H9 (cell line): ENCODE data around the gene USP40. TPM values are rescaled to one million over a fixed set of nuclear protein-coding genes. Genes with fewer than 3 reads are reported as not detected.
A peak's percentile ranks its signal among the peaks of the same experiment; 100 is the strongest.

Source experiments
- DNase-seq: peaks from one replicate; pipeline ENCODE4 v3.0.0-alpha.2; 2017
- H2AFZ ChIP-seq: one replicate; pipeline ENCODE4 v1.6.1; 2013; ENCODE audit warnings: mild to moderate bottlenecking, low read length, control low read depth, moderate library complexity
- H2AK5ac ChIP-seq: 2 replicates; pipeline ENCODE4 v1.6.1; 2013; ENCODE audit warnings: low read length, control low read depth, mixed read lengths; ENCODE audit not compliant: insufficient read length
- H2BK120ac ChIP-seq: one replicate; pipeline ENCODE4 v1.6.1; 2013; ENCODE audit warnings: low read depth, mild to moderate bottlenecking, low read length, control low read depth, inconsistent platforms; ENCODE audit not compliant: poor library complexity, severe bottlenecking
- H2BK12ac ChIP-seq: 2 replicates; pipeline ENCODE4 v1.6.1; 2013; ENCODE audit warnings: low read length, control low read depth, mixed read lengths, low read depth; ENCODE audit not compliant: insufficient read length
- H2BK15ac ChIP-seq: 2 replicates; pipeline ENCODE4 v1.6.1; 2013; ENCODE audit warnings: low read depth, low read length, control low read depth
- H2BK20ac ChIP-seq: one replicate; pipeline ENCODE4 v1.6.1; 2013; ENCODE audit warnings: low read depth, mild to moderate bottlenecking, low read length, control low read depth, inconsistent platforms; ENCODE audit not compliant: poor library complexity, severe bottlenecking
- H2BK5ac ChIP-seq: 2 replicates; pipeline ENCODE4 v1.6.1; 2013; ENCODE audit warnings: low read length, control low read depth, mixed read lengths; ENCODE audit not compliant: insufficient read length
- H3K14ac ChIP-seq: 2 replicates; pipeline ENCODE4 v1.6.1; 2013; ENCODE audit warnings: low read length, control low read depth; ENCODE audit not compliant: insufficient read depth
- H3K18ac ChIP-seq: 2 replicates; pipeline ENCODE4 v1.6.1; 2013; ENCODE audit warnings: low read depth, mild to moderate bottlenecking, mixed read lengths, low read length, control low read depth; ENCODE audit not compliant: insufficient read length
- H3K23ac ChIP-seq: 2 replicates; pipeline ENCODE4 v1.6.1; 2013; ENCODE audit warnings: low read length, control low read depth, mixed read lengths, low read depth; ENCODE audit not compliant: insufficient read length
- H3K23me2 ChIP-seq: 2 replicates; pipeline ENCODE4 v1.6.1; 2013; ENCODE audit warnings: low read depth, mild to moderate bottlenecking, mixed read lengths, low read length, control low read depth; ENCODE audit not compliant: insufficient read length, poor library complexity, severe bottlenecking
- H3K27ac ChIP-seq: 2 replicates; pipeline ENCODE4 v1.5.1; 2013; ENCODE audit warnings: low read length, control low read depth, mixed read lengths, low read depth; ENCODE audit not compliant: insufficient read length
- H3K27me3 ChIP-seq: 2 replicates; pipeline ENCODE4 v1.6.1; 2013; ENCODE audit warnings: low read length, control low read depth, inconsistent platforms; ENCODE audit not compliant: insufficient read depth
- H3K4ac ChIP-seq: 2 replicates; pipeline ENCODE4 v1.6.1; 2013; ENCODE audit warnings: low read depth, mild to moderate bottlenecking, control low read depth, inconsistent platforms, low read length, moderate library complexity
- H3K4me1 ChIP-seq: 2 replicates; pipeline ENCODE4 v1.6.1; 2013; ENCODE audit warnings: low read length, control low read depth, inconsistent platforms; ENCODE audit not compliant: insufficient read depth
- H3K4me2 ChIP-seq: 2 replicates; pipeline ENCODE4 v1.6.1; 2013; ENCODE audit warnings: low read length, control low read depth, mixed read lengths; ENCODE audit not compliant: insufficient read length, insufficient read depth
- H3K56ac ChIP-seq: 2 replicates; pipeline ENCODE4 v1.6.1; 2013; ENCODE audit warnings: low read depth, mild to moderate bottlenecking, mixed read lengths, low read length, control low read depth; ENCODE audit not compliant: insufficient read length
- H3K79me1 ChIP-seq: 2 replicates; pipeline ENCODE4 v1.6.1; 2013; ENCODE audit warnings: low read depth, mild to moderate bottlenecking, moderate library complexity, low read length, control low read depth, inconsistent platforms; ENCODE audit not compliant: insufficient read depth, poor library complexity, severe bottlenecking
- H3K79me2 ChIP-seq: 2 replicates; pipeline ENCODE4 v1.6.1; 2013; ENCODE audit warnings: low read length, control low read depth, inconsistent platforms; ENCODE audit not compliant: insufficient read depth
- H3K9ac ChIP-seq: 2 replicates; pipeline ENCODE4 v1.6.1; 2013; ENCODE audit warnings: low read length, control low read depth, mixed read lengths; ENCODE audit not compliant: insufficient read length; ENCODE audit errors: extremely low read depth
- H3K9me3 ChIP-seq: one replicate; pipeline ENCODE4 v1.6.1; 2013; ENCODE audit warnings: low read depth, low read length, inconsistent platforms; ENCODE audit not compliant: control insufficient read depth
- H3T11ph ChIP-seq: one replicate; pipeline ENCODE4 v1.6.1; 2013; ENCODE audit warnings: mild to moderate bottlenecking, low read length, control low read depth, inconsistent platforms
- H4K20me1 ChIP-seq: one replicate; pipeline ENCODE4 v1.6.1; 2013; ENCODE audit not compliant: control insufficient read depth, insufficient read length, insufficient read depth
- H4K5ac ChIP-seq: 2 replicates; pipeline ENCODE4 v1.6.1; 2013; ENCODE audit warnings: low read depth, mild to moderate bottlenecking, mixed read lengths, low read length, control low read depth; ENCODE audit not compliant: insufficient read length
- H4K8ac ChIP-seq: replicated peaks from 2 replicates; pipeline ENCODE4 v1.6.1; 2013; ENCODE audit warnings: low read length, control low read depth, mixed read lengths, low read depth; ENCODE audit not compliant: insufficient read length
- H4K91ac ChIP-seq: 2 replicates; pipeline ENCODE4 v1.6.1; 2013; ENCODE audit warnings: low read depth, mild to moderate bottlenecking, moderate library complexity, mixed read lengths, low read length, control low read depth; ENCODE audit not compliant: insufficient read length
- H3K27ac Mint-ChIP-seq, 3 experiments: 2 replicates in 2 of 3; 3 replicates in 1 of 3; pipeline ENCODE4 v1.8.0; 2020 to 2021; ENCODE audit warnings: mixed read lengths in 3 of 3, mild to moderate bottlenecking in 1 of 3, moderate library complexity in 1 of 3
- H3K27me3 Mint-ChIP-seq: 2 replicates; pipeline ENCODE4 v1.8.0; 2021; ENCODE audit warnings: low read depth, mild to moderate bottlenecking, moderate library complexity, mixed read lengths
- H3K36me3 Mint-ChIP-seq, 3 experiments: 2 replicates in 2 of 3; 3 replicates in 1 of 3; pipeline ENCODE4 v1.8.0; 2020 to 2021; ENCODE audit warnings: low read depth in 3 of 3, mixed read lengths in 3 of 3; ENCODE audit not compliant: insufficient read depth in 1 of 3
- H3K4me1 Mint-ChIP-seq, 2 experiments: 2 replicates each; pipeline ENCODE4 v1.8.0; 2020; ENCODE audit warnings: mixed read lengths in 2 of 2
- H3K4me3 Mint-ChIP-seq, 2 experiments: 2 replicates in 1 of 2; 3 replicates in 1 of 2; pipeline ENCODE4 v1.8.0; 2020 to 2021; ENCODE audit warnings: mild to moderate bottlenecking in 2 of 2, mixed read lengths in 2 of 2, moderate library complexity in 1 of 2
- H3K9me3 Mint-ChIP-seq, 2 experiments: 2 replicates in 1 of 2; 3 replicates in 1 of 2; pipeline ENCODE4 v1.8.0; 2020; ENCODE audit warnings: mild to moderate bottlenecking in 2 of 2, mixed read lengths in 2 of 2, moderate library complexity in 1 of 2
- CTCF ChIP-seq: fragments of 200-600 bp; sonication (generic); conservative IDR thresholded peaks from 3 replicates; pipeline ENCODE4 v1.8.0; 2021; ENCODE audit warnings: antibody characterized with exemption, mild to moderate bottlenecking
- WGBS: extraction: QIAGEN DNeasy Blood & Tissue Kit; methylation state at CpG from one replicate; pipeline ENCODE4 v1.1.7; 2013; ENCODE audit warnings: missing lambda C conversion rate, low lambda C conversion rate, mixed read lengths; ENCODE audit not compliant: insufficient read length; ENCODE audit errors: extremely low coverage; 5-methylcytosine and 5-hydroxymethylcytosine counted together
- total RNA-seq: library from RNA; stranded (reverse); gene quantifications from 2 replicates; pipeline ENCODE4 v1.2.1, GENCODE V29; 2021

Gene USP40
- total RNA-seq, 1 experiment from 2014 or later: 7.5 TPM

GRCh38 chr2:233469261-233470010 lies 97.1 kb downstream of the USP40 start:
- Histone ChIP-seq H3K56ac (no peak overlapping the region), H3K4ac (no peak overlapping the region), H4K91ac (no peak overlapping the region), H3K9me3 (no peaks in the 10 kb centered on the region), H3K23me2 (no peaks in the 10 kb centered on the region), H2BK15ac (no peak overlapping the region), H3K27me3 (no peaks in the 10 kb centered on the region), H2BK20ac (no peak overlapping the region), H2AK5ac (no peak overlapping the region), H3K4me1 (no peaks in the 10 kb centered on the region), H3K18ac (no peak overlapping the region), H2AFZ (no peak overlapping the region), H3K4me2 (no peak overlapping the region), H3K23ac (no peak overlapping the region), H3K14ac (no peak overlapping the region), H2BK12ac (no peak overlapping the region), H3K79me1 (no peaks in the 10 kb centered on the region), H3K79me2 (no peaks in the 10 kb centered on the region), H4K5ac (no peak overlapping the region), H2BK120ac (no peak overlapping the region), H3T11ph (no peak overlapping the region), H4K8ac (no peak overlapping the region), H4K20me1 (peaks cover 2% of the 10 kb centered on the region), H2BK5ac (no peak overlapping the region), H3K9ac (no peak overlapping the region), H3K27ac (no peak overlapping the region)
- peak overlapping the region in 1 of 3 experiments; percentile 44; a peak in 1 of 7 replicates for H3K27ac Mint-ChIP-seq
- H3K4me3 Mint-ChIP-seq: no peak overlapping the region
- no CpG with 5 or more reads among the region's 32 CpGs for WGBS
- no peak for TF ChIP-seq CTCF
- H3K36me3 Mint-ChIP-seq: peaks cover 20 to 40% (median 33%) of the 10 kb centered on the region in 3 experiments; a peak in 6 of 7 replicates
- H3K9me3 Mint-ChIP-seq: no peaks in the 10 kb centered on the region
- peaks cover 4% of the 10 kb centered on the region in 2 experiments for H3K4me1 Mint-ChIP-seq
- DNase-seq: no peak
- no peaks in the 10 kb centered on the region; the same call in 1 of the 2 replicates for H3K27me3 Mint-ChIP-seq
